Hindlimb muscle (tissue), 1 donor: Measurements from ENCODE around the gene PSMA3. TPM values are rescaled to one million over a fixed set of nuclear protein-coding genes. Genes with fewer than 3 reads are reported as not detected.

Experiments used
- DNase-seq: peaks from one replicate; pipeline ENCODE4 v3.0.0-alpha.2; 2013
- polyA plus RNA-seq: library from polyadenylated mRNA; unstranded; fragments of 120-200 nt; gene quantifications from one replicate; pipeline ENCODE4 v1.2.1, GENCODE V29; 2013; ENCODE audit not compliant: insufficient read length

PSMA3 gene
- polyA plus RNA-seq, 1 donor: 77.8 TPM

GRCh38 chr14:58299401-58300330 is 55.0 kb downstream of the PSMA3 start:
- DNase-seq: peak; percentile 61

DNA sequence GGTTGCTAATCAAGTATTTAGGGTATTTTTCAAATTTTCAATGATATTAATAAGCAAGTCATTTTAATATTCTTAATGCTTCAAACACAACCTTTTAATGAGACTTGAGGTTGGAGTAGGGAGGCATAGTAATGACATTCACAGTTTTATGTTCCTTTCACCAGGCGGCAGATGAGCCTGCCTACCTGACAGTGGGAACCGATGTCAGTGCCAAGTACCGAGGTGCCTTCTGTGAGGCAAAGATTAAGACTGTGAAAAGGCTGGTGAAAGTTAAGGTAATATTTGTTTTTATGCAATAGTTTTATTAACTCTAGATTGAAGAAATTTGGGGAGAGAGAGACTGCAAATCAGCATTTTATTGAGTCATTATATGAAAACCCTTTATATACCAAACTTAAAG is 56.8 kb downstream of the PSMA3 start:
- no peak for DNase-seq

DNA sequence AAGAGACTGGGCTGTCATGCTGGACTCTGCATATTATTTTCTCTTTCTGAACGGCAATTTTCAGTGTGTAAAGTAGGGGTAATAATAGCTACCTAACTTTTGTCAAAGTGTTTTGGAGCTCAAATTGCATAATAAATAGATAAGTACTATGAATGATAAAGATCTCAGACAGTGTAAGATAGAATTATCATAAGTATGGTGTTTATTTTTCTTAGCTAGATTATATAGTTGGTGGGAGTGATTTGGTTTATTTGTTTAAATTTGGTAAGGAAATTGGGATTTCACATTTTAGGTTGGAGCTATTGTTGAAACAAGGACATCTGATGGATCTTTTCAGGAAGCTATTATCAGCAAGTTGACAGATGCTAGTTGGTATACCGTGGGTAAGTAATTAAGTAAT is 61.1 kb downstream of the PSMA3 start:
- DNase-seq: no peak

- no peak for DNase-seq
These were observed 63.1 kb downstream of the PSMA3 start for GRCh38 chr14:58307597-58308316.

- DNase-seq: no peak
These were observed 64.4 kb downstream of the PSMA3 start for GRCh38 chr14:58309086-58309485.

GRCh38 chr14:58313699-58314098 is 69.1 kb downstream of the PSMA3 start:
- DNase-seq: no peak

- no peak for DNase-seq
These were observed 71.0 kb downstream of the PSMA3 start for GRCh38 chr14:58315606-58316005.

Other genes starting within 250 kb of the PSMA3 start
- gene ARMH4, start 92.6 kb upstream of the PSMA3 start, polyA plus RNA-seq: 5.1 TPM
- gene ACTR10, start 44.7 kb upstream of the PSMA3 start, polyA plus RNA-seq: 65.9 TPM
- 13.8 TPM for gene ARID4A, start 53.7 kb downstream of the PSMA3 start, polyA plus RNA-seq
- 1.8 TPM for gene TOMM20L, start 151.1 kb downstream of the PSMA3 start, polyA plus RNA-seq
- 84.4 TPM for gene TIMM9, start 182.7 kb downstream of the PSMA3 start, polyA plus RNA-seq
- gene KIAA0586, start 182.9 kb downstream of the PSMA3 start, polyA plus RNA-seq: 18.5 TPM